ENCODE data around the gene ZNF521. TPM values are rescaled to one million over a fixed set of nuclear protein-coding genes. Genes with fewer than 3 reads are reported as not detected.

Gene ZNF521
- total and polyA plus RNA-seq, 2 donors (not counting 3 experiments of a cell fraction or from before 2014, with no cell fraction given): 111 to 168 TPM

GRCh38 chr18:25086876-25087275, 265.1 kb downstream of the ZNF521 start:
- ChIA-PET CTCF (no interaction called here), POLR2A (no interaction called here)
- no peak for DNase-seq (ENCODE audit: low read depth, low spot score)
- Histone ChIP-seq H3K4me1 (ENCODE audit: control insufficient read depth, extremely low read depth, insufficient read depth, low read length) (peaks cover 18% of the 10 kb centered on the region), H3K9me1 (replicated peaks; ENCODE audit: control insufficient read depth, extremely low read depth, insufficient read depth, low read length) (no peaks in the 10 kb centered on the region), H3K4me2 (ENCODE audit: insufficient read depth, low read length) (no peak overlapping the region), H3K79me2 (ENCODE audit: control insufficient read depth, insufficient read depth, low read length) (no peaks in the 10 kb centered on the region), H3K9ac (replicated peaks; ENCODE audit: extremely low read depth, insufficient read depth, low read length) (no peak overlapping the region), H3K36me3 (ENCODE audit: control insufficient read depth in 2 of 2, extremely low read depth in 1 of 2, insufficient read depth in 2 of 2, low read length in 2 of 2) (peaks cover 8 to 19% of the 10 kb centered on the region in 2 experiments), H3K9me3 (replicated peaks; ENCODE audit: control insufficient read depth, insufficient read depth, low read length) (no peaks in the 10 kb centered on the region), H2AFZ (ENCODE audit: low read depth, low read length) (no peak overlapping the region), H3K27ac (ENCODE audit: insufficient read depth, low read depth, low read length) (no peak overlapping the region), H3K27me3 (ENCODE audit: control insufficient read depth in 2 of 2, insufficient read depth in 2 of 2, low read length in 2 of 2) (no peaks in the 10 kb centered on the region), H4K20me1 (replicated peaks; ENCODE audit: control insufficient read depth, extremely low read depth, insufficient read depth, low read length) (no peaks in the 10 kb centered on the region), H3K4me3 (replicated peaks in 1 of 3; ENCODE audit: insufficient read depth in 1 of 3, low read depth in 1 of 3, low read length in 3 of 3) (no peak overlapping the region)
- BruUV-seq (replicated peaks): no TSS peak
- no peak for TF ChIP-seq GATA2 (IDR thresholded peaks at IDR 0.05; ENCODE audit: insufficient read depth, insufficient read length, low read depth, low read length)
- intact Hi-C loops (cut with micrococcal nuclease) (no loop called here), dilution Hi-C loops (cut with MboI; ENCODE audit: extremely low pct_ligation_motif_present, low sequenced_read_pairs) (no loop called here)
- no peak for FAIRE-seq

GRCh38 chr18:25081001-25081400, 271.0 kb downstream of the ZNF521 start:
- no peaks in the 10 kb centered on the region for H3K27me3 ChIP-seq (ENCODE audit: control insufficient read depth in 2 of 2, insufficient read depth in 2 of 2, low read length in 2 of 2)
- no peaks in the 10 kb centered on the region for H4K20me1 ChIP-seq (replicated peaks; ENCODE audit: control insufficient read depth, extremely low read depth, insufficient read depth, low read length)
- DNase-seq (ENCODE audit: low read depth, low spot score): no peak
- no peak for FAIRE-seq
- POLR2A ChIA-PET: no interaction called here
- peaks cover 7 to 25% of the 10 kb centered on the region in 2 experiments for H3K36me3 ChIP-seq (ENCODE audit: control insufficient read depth in 2 of 2, extremely low read depth in 1 of 2, insufficient read depth in 2 of 2, low read length in 2 of 2)
- CTCF ChIA-PET: no interaction called here
- no peak overlapping the region for H3K9ac ChIP-seq (replicated peaks; ENCODE audit: extremely low read depth, insufficient read depth, low read length)
- H3K9me1 ChIP-seq (replicated peaks; ENCODE audit: control insufficient read depth, extremely low read depth, insufficient read depth, low read length): no peaks in the 10 kb centered on the region
- TF ChIP-seq GATA2 (IDR thresholded peaks at IDR 0.05; ENCODE audit: insufficient read depth, insufficient read length, low read depth, low read length) (no peak), FOS (IDR thresholded peaks at IDR 0.05; ENCODE audit: borderline replicate concordance, insufficient read depth, low read length) (no peak), JUN (IDR thresholded peaks at IDR 0.05; ENCODE audit: borderline replicate concordance, insufficient read depth, insufficient read length, low read depth) (no peak), POLR2A (IDR thresholded peaks at IDR 0.05; ENCODE audit: low read depth, low read length) (no peak), EZH2 (IDR thresholded peaks at IDR 0.05; ENCODE audit: borderline replicate concordance, low read depth, low read length, severe bottlenecking) (no peak), MYC (IDR thresholded peaks at IDR 0.05; ENCODE audit: low read depth, low read length) (no peak), POLR2AphosphoS5 (IDR thresholded peaks at IDR 0.05; ENCODE audit: insufficient read depth, low read depth, low read length) (no peak), MAX (IDR thresholded peaks at IDR 0.05; ENCODE audit: insufficient read depth, insufficient read length) (no peak), CTCF (IDR thresholded peaks at IDR 0.05; ENCODE audit: extremely low read depth in 1 of 2, insufficient read depth in 1 of 2, low read depth in 1 of 2, low read length in 2 of 2) (no peak)
- H3K27ac ChIP-seq (ENCODE audit: insufficient read depth, low read depth, low read length): no peak overlapping the region
- intact Hi-C loops (cut with micrococcal nuclease): no loop called here
- H3K4me2 ChIP-seq (ENCODE audit: insufficient read depth, low read length): no peak overlapping the region
- no peaks in the 10 kb centered on the region for H3K9me3 ChIP-seq (replicated peaks; ENCODE audit: control insufficient read depth, insufficient read depth, low read length)
- no peak overlapping the region for H2AFZ ChIP-seq (ENCODE audit: low read depth, low read length)
- no peak overlapping the region for H3K4me3 ChIP-seq (replicated peaks in 1 of 3; ENCODE audit: insufficient read depth in 1 of 3, low read depth in 1 of 3, low read length in 3 of 3)
- BruUV-seq (replicated peaks): no TSS peak
- peaks cover 13% of the 10 kb centered on the region for H3K4me1 ChIP-seq (ENCODE audit: control insufficient read depth, extremely low read depth, insufficient read depth, low read length)
- dilution Hi-C loops (cut with MboI; ENCODE audit: extremely low pct_ligation_motif_present, low sequenced_read_pairs): no loop called here
- H3K79me2 ChIP-seq (ENCODE audit: control insufficient read depth, insufficient read depth, low read length): no peaks in the 10 kb centered on the region

Measured in endothelial cell of umbilical vein (primary cell).